Breast epithelium (tissue), 3 donors: ENCODE data around the gene HBE1.
"Not testable (repeated sequence)": the region's sequence is repeated elsewhere in the genome, so short reads cannot be mapped to it uniquely, and the experiment has no call there.

Experiments used
- POLR2AphosphoS5 ChIP-seq, 3 donors: sonication (generic); formaldehyde crosslinking; IDR thresholded peaks; one replicate each; pipeline ENCODE4 v1.6.1; 2017; ENCODE audit warnings: antibody characterized with exemption in 3 of 3
- TF ChIP-seq, protein P1 (sequence below), 3 donors: fragments of 450-650 bp; IDR thresholded peaks; one replicate each; pipeline ENCODE4 v1.5.1; 2016 to 2017; ENCODE audit warnings: antibody characterized with exemption in 3 of 3, mild to moderate bottlenecking in 3 of 3, moderate library complexity in 3 of 3

DNA sequence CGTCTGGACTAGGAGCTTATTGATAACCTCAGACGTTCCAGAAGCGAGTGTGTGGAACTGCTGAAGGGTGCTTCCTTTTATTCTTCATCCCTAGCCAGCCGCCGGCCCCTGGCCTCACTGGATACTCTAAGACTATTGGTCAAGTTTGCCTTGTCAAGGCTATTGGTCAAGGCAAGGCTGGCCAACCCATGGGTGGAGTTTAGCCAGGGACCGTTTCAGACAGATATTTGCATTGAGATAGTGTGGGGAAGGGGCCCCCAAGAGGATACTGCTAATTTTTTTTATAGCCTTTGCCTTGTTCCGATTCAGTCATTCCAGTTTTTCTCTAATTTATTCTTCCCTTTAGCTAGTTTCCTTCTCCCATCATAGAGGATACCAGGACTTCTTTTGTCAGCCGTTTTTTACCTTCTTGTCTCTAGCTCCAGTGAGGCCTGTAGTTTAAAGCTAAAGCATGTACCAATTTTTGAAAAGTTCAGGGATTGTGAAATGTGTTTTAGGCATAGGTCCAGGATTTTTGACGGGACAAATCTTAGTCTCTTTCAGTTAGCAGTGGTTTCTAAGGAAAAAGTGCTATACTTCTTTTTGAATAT lies 19.8 kb downstream of the HBE1 start, which contains the start of gene HBG1:
- not testable (repeated sequence) for TF ChIP-seq POLR2AphosphoS5 (IDR thresholded peaks at IDR 0.05)
- TF ChIP-seq, protein P1, sequence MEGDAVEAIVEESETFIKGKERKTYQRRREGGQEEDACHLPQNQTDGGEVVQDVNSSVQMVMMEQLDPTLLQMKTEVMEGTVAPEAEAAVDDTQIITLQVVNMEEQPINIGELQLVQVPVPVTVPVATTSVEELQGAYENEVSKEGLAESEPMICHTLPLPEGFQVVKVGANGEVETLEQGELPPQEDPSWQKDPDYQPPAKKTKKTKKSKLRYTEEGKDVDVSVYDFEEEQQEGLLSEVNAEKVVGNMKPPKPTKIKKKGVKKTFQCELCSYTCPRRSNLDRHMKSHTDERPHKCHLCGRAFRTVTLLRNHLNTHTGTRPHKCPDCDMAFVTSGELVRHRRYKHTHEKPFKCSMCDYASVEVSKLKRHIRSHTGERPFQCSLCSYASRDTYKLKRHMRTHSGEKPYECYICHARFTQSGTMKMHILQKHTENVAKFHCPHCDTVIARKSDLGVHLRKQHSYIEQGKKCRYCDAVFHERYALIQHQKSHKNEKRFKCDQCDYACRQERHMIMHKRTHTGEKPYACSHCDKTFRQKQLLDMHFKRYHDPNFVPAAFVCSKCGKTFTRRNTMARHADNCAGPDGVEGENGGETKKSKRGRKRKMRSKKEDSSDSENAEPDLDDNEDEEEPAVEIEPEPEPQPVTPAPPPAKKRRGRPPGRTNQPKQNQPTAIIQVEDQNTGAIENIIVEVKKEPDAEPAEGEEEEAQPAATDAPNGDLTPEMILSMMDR (IDR thresholded peaks at IDR 0.05), result not testable (repeated sequence)
